ENCODE results near the gene SACM1L. TPM values are rescaled to one million over a fixed set of nuclear protein-coding genes. Genes with fewer than 3 reads are reported as not detected.

The SACM1L gene
- total and polyA plus RNA-seq, 2 of the 4 experiments (the other 2 are of a cell fraction) = 19.0 to 40.9 TPM

DNA sequence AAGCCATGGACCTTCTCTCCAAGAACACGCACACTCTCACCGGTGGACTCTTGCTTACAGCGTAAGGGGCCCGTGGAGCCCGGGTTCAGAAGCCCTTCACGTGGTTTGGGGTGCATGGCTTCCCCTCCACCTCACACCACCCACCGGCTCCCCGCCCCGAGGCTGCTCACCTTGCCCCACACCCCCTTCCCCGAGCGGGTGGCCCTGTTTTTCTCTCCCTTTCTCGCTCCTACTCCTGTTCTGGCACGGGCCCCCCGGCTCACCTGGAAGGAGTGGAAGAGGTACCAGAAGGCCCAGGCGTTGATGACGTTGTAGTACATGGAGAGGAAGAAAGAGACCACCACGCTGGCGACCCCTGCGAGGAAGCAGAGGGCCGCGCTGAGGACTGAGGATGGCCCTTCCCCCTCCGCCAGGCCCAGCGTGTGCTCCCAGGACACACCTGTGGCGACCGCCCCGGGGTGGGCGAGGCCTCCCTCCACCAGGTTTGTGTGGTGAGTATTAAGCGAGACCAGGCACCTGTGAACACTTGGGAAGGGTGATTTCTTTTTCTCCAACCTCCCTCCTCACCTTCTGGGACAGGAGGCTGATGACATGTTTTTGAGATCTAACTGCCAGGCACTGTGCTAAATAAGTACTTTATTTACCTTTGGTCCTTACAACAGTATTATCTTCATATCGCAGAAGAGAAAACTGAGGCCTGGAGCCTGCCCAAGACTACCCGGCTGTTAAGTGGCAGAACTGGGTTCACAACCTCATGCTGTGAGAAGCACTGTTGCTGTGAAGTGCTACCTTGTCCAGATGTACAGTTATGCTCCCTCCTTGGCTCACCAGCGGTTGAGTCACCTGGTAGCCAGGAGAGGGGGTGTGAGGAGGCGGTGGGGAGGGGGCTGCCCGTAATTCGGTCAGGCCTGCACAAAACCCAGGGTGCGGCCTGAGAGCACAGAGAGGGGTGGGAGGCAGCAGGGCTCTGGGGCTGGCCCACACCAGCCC, 90.8 kb downstream of the SACM1L start (continued):
- TF ChIP-seq MAFK (IDR thresholded peaks at IDR 0.05; ENCODE audit: low read depth, low read length) = no peak

- H3K27ac ChIP-seq (ENCODE audit: insufficient read depth, low read length) = no peak overlapping the region
- no peak overlapping the region for H3K4ac ChIP-seq (ENCODE audit: low read depth, low read length)
- H3K27me3 ChIP-seq (ENCODE audit: control insufficient read depth, insufficient read depth, low read length) = peaks cover 68% of the 10 kb centered on the region
- TF ChIP-seq RAD21 (IDR thresholded peaks at IDR 0.05; ENCODE audit: low read length) (no peak), NFE2L2 (IDR thresholded peaks at IDR 0.05; ENCODE audit: low read depth, low read length) (no peak), ELK1 (IDR thresholded peaks at IDR 0.05; ENCODE audit: borderline replicate concordance, low read depth, low read length) (no peak), FOS (IDR thresholded peaks at IDR 0.05; ENCODE audit: low read depth, low read length) (no peak), MAZ (IDR thresholded peaks at IDR 0.05; ENCODE audit: borderline replicate concordance, low read depth, low read length) (no peak), POLR2A (IDR thresholded peaks at IDR 0.05; ENCODE audit: low read depth, low read length) (no peak), RCOR1 (IDR thresholded peaks at IDR 0.05; ENCODE audit: insufficient replicate concordance, low read length) (no peak)
- TF ChIP-seq, protein P1, sequence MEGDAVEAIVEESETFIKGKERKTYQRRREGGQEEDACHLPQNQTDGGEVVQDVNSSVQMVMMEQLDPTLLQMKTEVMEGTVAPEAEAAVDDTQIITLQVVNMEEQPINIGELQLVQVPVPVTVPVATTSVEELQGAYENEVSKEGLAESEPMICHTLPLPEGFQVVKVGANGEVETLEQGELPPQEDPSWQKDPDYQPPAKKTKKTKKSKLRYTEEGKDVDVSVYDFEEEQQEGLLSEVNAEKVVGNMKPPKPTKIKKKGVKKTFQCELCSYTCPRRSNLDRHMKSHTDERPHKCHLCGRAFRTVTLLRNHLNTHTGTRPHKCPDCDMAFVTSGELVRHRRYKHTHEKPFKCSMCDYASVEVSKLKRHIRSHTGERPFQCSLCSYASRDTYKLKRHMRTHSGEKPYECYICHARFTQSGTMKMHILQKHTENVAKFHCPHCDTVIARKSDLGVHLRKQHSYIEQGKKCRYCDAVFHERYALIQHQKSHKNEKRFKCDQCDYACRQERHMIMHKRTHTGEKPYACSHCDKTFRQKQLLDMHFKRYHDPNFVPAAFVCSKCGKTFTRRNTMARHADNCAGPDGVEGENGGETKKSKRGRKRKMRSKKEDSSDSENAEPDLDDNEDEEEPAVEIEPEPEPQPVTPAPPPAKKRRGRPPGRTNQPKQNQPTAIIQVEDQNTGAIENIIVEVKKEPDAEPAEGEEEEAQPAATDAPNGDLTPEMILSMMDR (conservative IDR thresholded peaks at IDR 0.05; ENCODE audit: low read depth, low read length) = no peak
- no CpG with 5 or more reads among the region's 5 CpGs for WGBS, 2 experiments (ENCODE audit: extremely low coverage in 2 of 2, insufficient read length in 1 of 2)
- no peak overlapping the region for H2AK9ac ChIP-seq (replicated peaks; ENCODE audit: low read depth, low read length, poor library complexity)
- no peak overlapping the region for H2BK120ac ChIP-seq (ENCODE audit: low read depth, low read length)
- in situ Hi-C loops (cut with MboI; ENCODE audit: low sequenced_read_pairs) = no loop called here
- H3K4me3 ChIP-seq (ENCODE audit: insufficient read depth, low read depth, low read length) = no peak overlapping the region
- H3K79me1 ChIP-seq (ENCODE audit: low read depth in 1 of 2, low read length in 2 of 2) = no peaks in the 10 kb centered on the region
- no peak overlapping the region for H3K9ac ChIP-seq (ENCODE audit: low read depth, low read length)
- H2BK20ac ChIP-seq (ENCODE audit: low read depth, low read length) = no peak overlapping the region
- H3K9me3 ChIP-seq (ENCODE audit: control insufficient read depth, insufficient read depth, low read length) = peaks cover 11% of the 10 kb centered on the region
- no peak overlapping the region for H4K91ac ChIP-seq (ENCODE audit: insufficient read depth, low read depth, low read length)
- ATAC-seq (ENCODE audit: low read depth) (no peak), DNase-seq (no peak)
- no peak overlapping the region for H2AK5ac ChIP-seq (ENCODE audit: low read depth, low read length)
- no peak overlapping the region for H3K18ac ChIP-seq (ENCODE audit: low read depth, low read length)
- dilution Hi-C loops (cut with HindIII; ENCODE audit: low sequenced_read_pairs, unreplicated experiment) = no loop called here
- no TSS peak for BruUV-seq (replicated peaks)
- no peaks in the 10 kb centered on the region for H3K36me3 ChIP-seq (ENCODE audit: control insufficient read depth, insufficient read depth, low read length)
- H4K8ac ChIP-seq (ENCODE audit: low read depth in 2 of 2, low read length in 2 of 2) = no peak overlapping the region
- CTCF ChIA-PET = no interaction called here
- no peak overlapping the region for H2BK15ac ChIP-seq (ENCODE audit: low read depth, low read length)
- no peaks in the 10 kb centered on the region for H3K4me1 ChIP-seq (ENCODE audit: control insufficient read depth, insufficient read depth, low read length)
- intact Hi-C loops (cut with micrococcal nuclease) = no loop called here
- no peak overlapping the region for H3K14ac ChIP-seq (replicated peaks; ENCODE audit: low read depth, low read length)
- H3K56ac ChIP-seq (ENCODE audit: extremely low read depth, insufficient read depth, low read length) = no peak overlapping the region
- H3K9me1 ChIP-seq (ENCODE audit: insufficient read depth, low read length) = no peaks in the 10 kb centered on the region
- no peak overlapping the region for H2BK5ac ChIP-seq (ENCODE audit: low read depth, low read length, poor library complexity, severe bottlenecking)
- H3K4me2 ChIP-seq (ENCODE audit: low read depth, low read length) = no peak overlapping the region
- H3K23ac ChIP-seq (ENCODE audit: low read depth, low read length) = no peak overlapping the region
- no peak overlapping the region for H4K5ac ChIP-seq (ENCODE audit: low read depth, low read length)
- no peaks in the 10 kb centered on the region for H4K20me1 ChIP-seq (ENCODE audit: insufficient read depth, low read length)
- H2AFZ ChIP-seq (replicated peaks; ENCODE audit: low read length, poor library complexity) = no peak overlapping the region
- POLR2A ChIA-PET (ENCODE audit: unreplicated experiment) = no interaction called here
Measured at GRCh38 chr3:45781271-45781670, 92.1 kb downstream of the SACM1L start.

Measured in IMR-90 (cell line).